ENCODE data around the gene NSD1.

DNA sequence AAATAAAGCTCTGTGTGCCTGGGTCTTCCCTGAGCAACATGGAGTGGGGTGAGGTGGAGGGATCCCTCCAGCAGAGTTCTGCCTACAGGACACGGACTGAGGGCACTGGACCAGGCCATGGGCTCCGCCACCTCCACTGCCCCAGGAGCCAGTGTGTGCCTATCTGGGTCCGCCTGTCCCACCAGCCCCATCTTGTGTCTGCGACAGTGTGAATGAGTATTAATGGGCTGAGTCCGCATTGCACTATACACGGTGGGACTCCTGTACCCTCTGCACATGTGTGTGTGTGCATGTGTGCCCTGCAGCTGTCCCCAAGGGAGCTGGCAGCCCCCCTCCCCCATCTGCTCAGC, 35.5 kb upstream of the NSD1 start:
- TF ChIP-seq EZH2 (IDR thresholded peaks at IDR 0.05; ENCODE audit: low read length, unreplicated experiment) (no peak), EZH2phosphoT487 (IDR thresholded peaks at IDR 0.05; ENCODE audit: borderline replicate concordance, low read length) (no peak)
- TF ChIP-seq, protein P1, sequence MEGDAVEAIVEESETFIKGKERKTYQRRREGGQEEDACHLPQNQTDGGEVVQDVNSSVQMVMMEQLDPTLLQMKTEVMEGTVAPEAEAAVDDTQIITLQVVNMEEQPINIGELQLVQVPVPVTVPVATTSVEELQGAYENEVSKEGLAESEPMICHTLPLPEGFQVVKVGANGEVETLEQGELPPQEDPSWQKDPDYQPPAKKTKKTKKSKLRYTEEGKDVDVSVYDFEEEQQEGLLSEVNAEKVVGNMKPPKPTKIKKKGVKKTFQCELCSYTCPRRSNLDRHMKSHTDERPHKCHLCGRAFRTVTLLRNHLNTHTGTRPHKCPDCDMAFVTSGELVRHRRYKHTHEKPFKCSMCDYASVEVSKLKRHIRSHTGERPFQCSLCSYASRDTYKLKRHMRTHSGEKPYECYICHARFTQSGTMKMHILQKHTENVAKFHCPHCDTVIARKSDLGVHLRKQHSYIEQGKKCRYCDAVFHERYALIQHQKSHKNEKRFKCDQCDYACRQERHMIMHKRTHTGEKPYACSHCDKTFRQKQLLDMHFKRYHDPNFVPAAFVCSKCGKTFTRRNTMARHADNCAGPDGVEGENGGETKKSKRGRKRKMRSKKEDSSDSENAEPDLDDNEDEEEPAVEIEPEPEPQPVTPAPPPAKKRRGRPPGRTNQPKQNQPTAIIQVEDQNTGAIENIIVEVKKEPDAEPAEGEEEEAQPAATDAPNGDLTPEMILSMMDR (conservative IDR thresholded peaks at IDR 0.05; ENCODE audit: low read depth, low read length), result no peak
